Ovary (tissue), 3 donors: Measurements from ENCODE around the gene GABRQ.
"Not testable (repeated sequence)": the region's sequence is repeated elsewhere in the genome, so short reads cannot be mapped to it uniquely, and the experiment has no call there.

Source experiments
- EP300 ChIP-seq: sonication (generic); formaldehyde crosslinking; IDR thresholded peaks from one replicate; pipeline ENCODE4 v1.6.1; 2017; ENCODE audit warnings: antibody characterized with exemption
- POLR2A ChIP-seq: fragments of 450-650 bp; IDR thresholded peaks from one replicate; pipeline ENCODE4 v1.6.1; 2017; ENCODE audit warnings: antibody characterized with exemption, mild to moderate bottlenecking, moderate library complexity
- TF ChIP-seq, protein P1 (sequence below), 3 donors: fragments of 450-650 bp in 2 of 3; fragments of 200-600 bp in 1 of 3; IDR thresholded peaks; one replicate each; pipeline versions ENCODE4 v1.5.1 to v1.8.0; 2016 to 2022; ENCODE audit warnings: antibody characterized with exemption in 3 of 3, mild to moderate bottlenecking in 1 of 3
- donor health status: DM: no; HTN: no; CAD: no.

DNA sequence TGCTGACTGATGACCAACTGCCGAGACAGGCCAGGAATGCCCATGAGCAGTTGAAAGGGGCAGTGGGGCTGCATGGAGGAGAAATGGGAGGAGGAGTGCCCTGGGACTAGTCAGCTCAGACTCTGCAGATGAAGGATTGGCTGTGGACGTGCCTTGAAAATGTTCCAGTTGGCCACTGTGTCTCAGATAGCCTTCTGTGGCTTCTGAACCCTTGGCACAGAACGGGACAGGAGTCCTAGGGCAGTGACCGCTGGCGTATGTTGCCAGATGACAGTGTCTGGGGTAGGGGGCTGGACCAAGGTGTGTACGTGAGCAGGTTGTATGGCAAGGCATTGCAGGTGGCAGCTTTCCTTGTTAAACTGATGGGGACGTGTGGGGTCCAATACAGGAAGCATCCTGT is 68.8 kb downstream of the GABRQ start:
- TF ChIP-seq, protein P1, sequence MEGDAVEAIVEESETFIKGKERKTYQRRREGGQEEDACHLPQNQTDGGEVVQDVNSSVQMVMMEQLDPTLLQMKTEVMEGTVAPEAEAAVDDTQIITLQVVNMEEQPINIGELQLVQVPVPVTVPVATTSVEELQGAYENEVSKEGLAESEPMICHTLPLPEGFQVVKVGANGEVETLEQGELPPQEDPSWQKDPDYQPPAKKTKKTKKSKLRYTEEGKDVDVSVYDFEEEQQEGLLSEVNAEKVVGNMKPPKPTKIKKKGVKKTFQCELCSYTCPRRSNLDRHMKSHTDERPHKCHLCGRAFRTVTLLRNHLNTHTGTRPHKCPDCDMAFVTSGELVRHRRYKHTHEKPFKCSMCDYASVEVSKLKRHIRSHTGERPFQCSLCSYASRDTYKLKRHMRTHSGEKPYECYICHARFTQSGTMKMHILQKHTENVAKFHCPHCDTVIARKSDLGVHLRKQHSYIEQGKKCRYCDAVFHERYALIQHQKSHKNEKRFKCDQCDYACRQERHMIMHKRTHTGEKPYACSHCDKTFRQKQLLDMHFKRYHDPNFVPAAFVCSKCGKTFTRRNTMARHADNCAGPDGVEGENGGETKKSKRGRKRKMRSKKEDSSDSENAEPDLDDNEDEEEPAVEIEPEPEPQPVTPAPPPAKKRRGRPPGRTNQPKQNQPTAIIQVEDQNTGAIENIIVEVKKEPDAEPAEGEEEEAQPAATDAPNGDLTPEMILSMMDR (IDR thresholded peaks at IDR 0.05): not testable (repeated sequence)
- TF ChIP-seq POLR2A, EP300: not testable (repeated sequence)
